ENCODE data around the gene NRAS. TPM values are rescaled to one million over a fixed set of nuclear protein-coding genes. Genes with fewer than 3 reads are reported as not detected.

Gene NRAS
- total RNA-seq, 6 experiments from 2014 or later: 10.4 to 24.5 (median 16.3) TPM

DNA sequence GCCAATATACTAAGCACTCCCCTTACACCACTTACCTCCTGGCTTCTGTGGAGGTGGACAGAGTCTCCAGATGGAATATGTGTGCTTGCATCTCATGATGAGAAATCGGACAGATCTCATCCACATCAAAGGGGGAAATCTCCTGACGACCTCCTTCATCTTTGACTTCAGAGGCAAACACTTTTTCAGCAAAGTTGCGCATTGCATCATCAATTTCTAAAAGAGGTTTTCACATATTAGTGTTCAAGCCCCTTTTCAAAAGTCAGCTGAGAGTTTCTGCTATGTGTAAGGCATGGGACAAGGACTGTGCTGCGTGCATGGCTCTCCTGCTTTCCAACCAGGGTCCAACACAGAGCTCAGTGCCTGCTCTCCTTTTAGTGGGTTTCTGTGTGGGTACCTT is 28.0 kb downstream of the NRAS start:
- 83% methylated on average over 4 of the region's 4 CpGs for WGBS (ENCODE audit: insufficient coverage, low coverage, low lambda C conversion rate, missing lambda C conversion rate)
- Histone ChIP-seq H3K4me1 (no peaks in the 10 kb centered on the region), H3K27ac (no peak overlapping the region), H3K36me3 (no peaks in the 10 kb centered on the region), H3K9me3 (no peaks in the 10 kb centered on the region), H3K27me3 (no peaks in the 10 kb centered on the region), H3K4me3 (no peak overlapping the region)
- intact Hi-C loops (cut with DNase I): no loop called here
- DNase-seq (no peak), ATAC-seq (no peak)
- no peak for TF ChIP-seq POLR2A (IDR thresholded peaks at IDR 0.05)
- TF ChIP-seq, protein P1, sequence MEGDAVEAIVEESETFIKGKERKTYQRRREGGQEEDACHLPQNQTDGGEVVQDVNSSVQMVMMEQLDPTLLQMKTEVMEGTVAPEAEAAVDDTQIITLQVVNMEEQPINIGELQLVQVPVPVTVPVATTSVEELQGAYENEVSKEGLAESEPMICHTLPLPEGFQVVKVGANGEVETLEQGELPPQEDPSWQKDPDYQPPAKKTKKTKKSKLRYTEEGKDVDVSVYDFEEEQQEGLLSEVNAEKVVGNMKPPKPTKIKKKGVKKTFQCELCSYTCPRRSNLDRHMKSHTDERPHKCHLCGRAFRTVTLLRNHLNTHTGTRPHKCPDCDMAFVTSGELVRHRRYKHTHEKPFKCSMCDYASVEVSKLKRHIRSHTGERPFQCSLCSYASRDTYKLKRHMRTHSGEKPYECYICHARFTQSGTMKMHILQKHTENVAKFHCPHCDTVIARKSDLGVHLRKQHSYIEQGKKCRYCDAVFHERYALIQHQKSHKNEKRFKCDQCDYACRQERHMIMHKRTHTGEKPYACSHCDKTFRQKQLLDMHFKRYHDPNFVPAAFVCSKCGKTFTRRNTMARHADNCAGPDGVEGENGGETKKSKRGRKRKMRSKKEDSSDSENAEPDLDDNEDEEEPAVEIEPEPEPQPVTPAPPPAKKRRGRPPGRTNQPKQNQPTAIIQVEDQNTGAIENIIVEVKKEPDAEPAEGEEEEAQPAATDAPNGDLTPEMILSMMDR (IDR thresholded peaks at IDR 0.05): no peak

DNA sequence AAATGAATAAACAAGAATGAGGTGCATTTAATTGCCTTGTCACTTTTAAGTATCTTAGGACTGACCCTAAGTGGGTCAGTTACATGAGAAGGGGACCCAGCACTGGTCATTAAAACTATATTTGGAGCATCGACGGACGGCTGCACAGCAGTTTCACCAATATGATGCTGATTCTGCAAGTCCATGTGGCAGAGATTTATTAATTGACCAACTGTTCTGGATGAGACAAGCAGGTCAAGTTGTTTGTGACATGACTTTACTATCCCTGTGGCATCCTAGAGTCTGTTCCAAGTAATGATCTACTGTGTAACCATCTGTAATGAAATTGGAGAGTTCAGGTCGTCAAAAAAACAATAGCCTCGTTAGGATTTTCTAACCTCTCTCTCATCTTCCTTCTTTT is 30.7 kb downstream of the NRAS start:
- Histone ChIP-seq H3K36me3 (no peaks in the 10 kb centered on the region), H3K4me1 (no peaks in the 10 kb centered on the region), H3K4me3 (no peak overlapping the region), H3K27ac (no peak overlapping the region), H3K27me3 (no peaks in the 10 kb centered on the region), H3K9me3 (no peaks in the 10 kb centered on the region)
- intact Hi-C loops (cut with DNase I): no loop called here
- DNase-seq (no peak), ATAC-seq (no peak)
- 68% methylated on average over 5 of the region's 5 CpGs for WGBS (ENCODE audit: insufficient coverage, low coverage, low lambda C conversion rate, missing lambda C conversion rate)
- TF ChIP-seq POLR2A (IDR thresholded peaks at IDR 0.05): no peak
- TF ChIP-seq, protein P1 (IDR thresholded peaks at IDR 0.05): no peak

DNA sequence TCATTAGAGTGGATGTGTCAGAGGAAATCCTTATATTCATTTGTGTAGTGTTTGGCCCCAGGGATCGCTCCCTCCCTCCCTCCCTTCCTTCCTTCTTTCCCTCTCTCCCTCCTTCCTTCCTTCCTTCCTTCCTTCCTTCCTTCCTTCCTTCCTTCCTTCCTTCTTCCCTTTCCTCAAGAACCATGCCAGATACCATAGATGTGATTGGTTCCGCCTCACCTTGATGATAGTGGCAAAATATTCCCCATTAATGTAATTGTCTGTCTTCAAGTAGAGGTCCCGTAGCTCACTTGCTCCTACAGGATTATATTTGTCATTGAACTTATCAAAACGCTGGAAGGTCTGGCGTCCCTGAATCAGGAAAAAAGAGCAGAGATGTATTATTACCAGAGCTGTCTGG is 38.9 kb downstream of the NRAS start:
- H3K27ac ChIP-seq: no peak overlapping the region
- 72% methylated on average over 5 of the region's 5 CpGs for WGBS (ENCODE audit: insufficient coverage, low coverage, low lambda C conversion rate, missing lambda C conversion rate)
- no peaks in the 10 kb centered on the region for H3K27me3 ChIP-seq
- no peaks in the 10 kb centered on the region for H3K9me3 ChIP-seq
- DNase-seq (no peak), ATAC-seq (no peak)
- no peaks in the 10 kb centered on the region for H3K36me3 ChIP-seq
- H3K4me3 ChIP-seq: no peak overlapping the region
- H3K4me1 ChIP-seq: no peaks in the 10 kb centered on the region
- intact Hi-C loops (cut with DNase I): no loop called here
- TF ChIP-seq, protein P1 (IDR thresholded peaks at IDR 0.05): no peak
- no peak for TF ChIP-seq POLR2A (IDR thresholded peaks at IDR 0.05)

DNA sequence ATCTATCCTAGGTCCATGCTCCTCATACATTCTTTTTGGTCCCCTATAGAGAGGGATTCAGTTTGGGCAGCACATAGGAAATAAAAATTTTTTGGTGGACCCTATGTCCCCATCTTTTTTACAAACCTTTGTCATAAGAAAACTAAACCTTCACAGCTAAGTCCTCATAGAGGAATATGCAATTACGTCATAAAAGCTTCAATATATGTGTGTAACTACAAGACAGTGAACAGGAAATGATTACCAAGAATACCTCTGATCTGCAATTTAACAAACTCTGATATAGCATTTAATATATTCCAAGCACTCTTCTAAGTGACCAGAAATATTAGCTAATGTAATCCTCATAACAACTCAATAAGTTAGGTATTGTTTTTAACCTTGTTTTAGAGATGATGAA is 40.5 kb downstream of the NRAS start:
- Histone ChIP-seq H3K4me1 (no peaks in the 10 kb centered on the region), H3K27ac (no peak overlapping the region), H3K27me3 (no peaks in the 10 kb centered on the region), H3K4me3 (no peak overlapping the region), H3K36me3 (no peaks in the 10 kb centered on the region), H3K9me3 (no peaks in the 10 kb centered on the region)
- ATAC-seq (no peak), DNase-seq (no peak)
- no peak for TF ChIP-seq POLR2A (IDR thresholded peaks at IDR 0.05)
- TF ChIP-seq, protein P1 (IDR thresholded peaks at IDR 0.05): no peak
- intact Hi-C loops (cut with DNase I): no loop called here
- 62% methylated on average over 1 of the region's 1 CpG for WGBS (ENCODE audit: insufficient coverage, low coverage, low lambda C conversion rate, missing lambda C conversion rate)

DNA sequence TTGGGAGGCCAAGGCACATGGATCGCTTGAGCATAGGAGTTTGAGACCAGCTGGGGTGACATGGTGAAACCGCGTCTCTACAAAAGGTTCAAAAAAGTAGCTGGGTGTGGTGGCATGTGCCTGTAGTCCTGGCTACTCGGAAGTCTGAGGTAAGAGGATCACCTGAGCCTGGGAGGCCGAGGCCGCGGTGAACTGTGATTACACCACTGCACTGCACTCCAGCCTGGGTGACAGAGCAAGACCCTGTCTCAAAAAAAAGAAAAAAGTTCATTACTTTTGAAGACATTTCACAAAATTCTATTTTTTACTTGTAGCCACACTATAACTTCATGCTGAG is 44.7 kb downstream of the NRAS start:
- Histone ChIP-seq H3K4me3 (no peak overlapping the region), H3K9me3 (no peaks in the 10 kb centered on the region), H3K27me3 (no peaks in the 10 kb centered on the region), H3K27ac (no peak overlapping the region), H3K36me3 (no peaks in the 10 kb centered on the region), H3K4me1 (peaks cover 0 to 4% (median 0%) of the 10 kb centered on the region in 4 donors)
- DNase-seq (no peak), ATAC-seq (no peak)
- 92% methylated on average over 4 of the region's 7 CpGs for WGBS (ENCODE audit: insufficient coverage, low coverage, low lambda C conversion rate, missing lambda C conversion rate)
- no peak for TF ChIP-seq POLR2A (IDR thresholded peaks at IDR 0.05)
- TF ChIP-seq, protein P1 (IDR thresholded peaks at IDR 0.05): no peak
- intact Hi-C loops (cut with DNase I): no loop called here

All from right lobe of liver (tissue), 6 donors.